ENCODE measurements around the gene FOXE1.
A peak's percentile ranks its signal among the peaks of the same experiment; 100 is the strongest.

FOXE1 gene

DNA sequence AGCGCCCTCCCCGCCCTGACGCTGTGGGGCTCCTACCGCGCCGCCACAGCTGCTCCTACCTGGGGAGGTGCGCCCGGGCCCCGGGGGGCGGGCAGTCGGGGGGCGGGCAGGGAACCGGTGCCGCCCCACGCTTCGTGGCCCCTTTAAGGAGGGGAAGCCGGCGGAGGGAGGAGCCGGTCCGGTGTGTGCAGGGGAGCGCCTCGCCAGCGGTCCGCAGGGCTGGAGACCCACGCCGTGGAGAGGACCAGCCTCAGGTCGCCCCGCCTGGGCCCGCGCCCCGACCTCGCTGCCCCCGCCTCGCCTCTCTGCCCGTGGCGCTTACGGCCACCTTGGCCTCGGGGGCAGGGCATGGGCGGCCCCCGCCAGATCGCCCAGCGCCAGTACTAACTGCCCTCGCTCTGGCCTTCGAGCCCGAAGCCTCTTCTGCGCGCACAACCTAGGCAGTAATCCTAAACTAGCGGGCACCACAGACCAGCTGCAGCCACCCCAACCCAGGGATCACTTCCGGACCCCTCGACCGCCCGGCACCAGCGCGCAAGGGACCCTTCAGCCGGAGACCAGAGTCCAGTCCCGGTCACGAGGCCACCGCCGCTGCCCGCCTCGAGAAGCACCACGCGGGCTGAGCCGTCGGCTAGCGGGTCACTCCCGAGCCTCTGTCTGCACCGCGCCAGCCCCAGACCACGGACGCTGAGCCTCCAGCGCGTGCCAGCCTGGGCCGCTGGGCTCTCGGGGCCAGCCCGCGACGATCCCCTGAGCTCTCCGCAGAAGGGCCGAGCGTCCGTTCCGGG, at the start of gene FOXE1:
Gene FOXE1, plus strand, starts transcription at position 171 of the 788 bp plus-strand sequence. CDS start 689 bp downstream, outside the sequence.
- peak; percentile 25 for DNase-seq (ENCODE audit: low read depth)

DNA sequence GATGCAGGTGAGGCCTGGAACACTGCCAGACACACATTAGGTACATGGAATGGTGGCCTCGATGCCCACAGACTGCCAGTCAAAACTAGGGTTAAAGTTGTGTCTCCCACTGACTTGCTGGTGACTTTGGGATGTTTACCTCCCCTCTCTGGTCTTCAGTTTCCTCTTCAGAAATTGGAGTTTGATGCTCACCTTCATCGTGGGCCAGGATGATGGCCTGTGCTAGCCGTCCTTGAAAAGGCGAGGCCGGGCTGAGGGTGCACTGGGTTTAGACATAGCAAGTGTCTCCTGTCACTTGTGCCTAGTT, 49.0 kb upstream of the FOXE1 start:
- DNase-seq (ENCODE audit: low read depth): no peak

DNA sequence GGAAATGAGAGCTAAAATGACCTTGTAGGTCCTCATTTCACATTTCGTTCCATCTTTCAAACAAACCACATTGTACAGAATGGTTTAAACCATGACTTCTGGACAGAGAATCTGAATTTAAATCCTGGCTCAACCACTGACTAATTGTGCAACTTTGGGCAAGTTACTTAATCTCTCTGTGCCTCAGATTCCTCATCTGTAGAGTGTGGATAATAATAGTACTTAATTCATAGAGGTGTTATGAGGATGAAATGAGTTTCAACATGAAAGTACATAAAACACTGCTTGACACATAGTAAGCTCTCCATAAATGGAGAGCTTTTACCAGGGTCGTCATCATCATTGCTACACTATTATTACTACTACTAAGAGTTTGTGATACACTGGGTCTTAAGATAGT, 46.3 kb upstream of the FOXE1 start:
- no peak for DNase-seq (ENCODE audit: low read depth)

DNA sequence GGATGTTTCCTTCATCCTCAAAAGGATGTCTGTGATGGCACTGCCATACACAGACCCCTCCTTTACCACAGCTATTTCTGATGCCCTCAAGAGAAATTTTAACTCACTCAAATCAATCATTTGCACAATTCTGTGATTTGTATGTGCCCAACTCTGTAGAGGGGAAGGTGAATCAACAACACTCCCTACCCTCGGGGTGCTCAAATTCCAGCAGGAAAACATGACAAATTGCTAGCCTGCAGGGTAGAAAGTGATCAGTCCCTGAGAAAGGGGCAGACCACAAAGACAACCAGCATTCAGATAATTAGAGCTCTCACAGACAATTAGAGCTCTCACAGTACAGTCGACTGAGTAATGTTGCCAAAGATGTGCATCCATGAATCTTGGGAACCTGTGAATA, 45.3 kb upstream of the FOXE1 start:
- peak; percentile 12 for DNase-seq (ENCODE audit: low read depth)

DNA sequence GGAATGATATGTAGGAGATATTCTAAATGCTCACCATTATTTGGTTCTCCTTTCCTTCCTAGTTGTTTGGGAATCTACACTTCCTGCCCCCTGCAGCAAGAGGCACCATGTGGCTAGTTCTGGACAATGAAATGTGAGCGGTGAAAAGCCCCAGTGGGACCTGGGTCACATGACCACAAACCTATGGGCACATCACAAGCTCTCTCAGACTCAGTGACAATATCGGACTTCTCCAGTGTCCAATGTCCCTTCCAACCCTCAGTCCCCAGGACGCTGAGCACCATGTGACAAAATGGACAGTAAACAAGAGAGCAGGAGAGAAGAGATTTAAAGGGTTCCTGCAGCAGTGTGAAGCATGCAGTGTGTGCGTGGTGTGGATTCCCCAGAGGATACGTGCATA, 44.6 kb upstream of the FOXE1 start:
- DNase-seq (ENCODE audit: low read depth): no peak

DNA sequence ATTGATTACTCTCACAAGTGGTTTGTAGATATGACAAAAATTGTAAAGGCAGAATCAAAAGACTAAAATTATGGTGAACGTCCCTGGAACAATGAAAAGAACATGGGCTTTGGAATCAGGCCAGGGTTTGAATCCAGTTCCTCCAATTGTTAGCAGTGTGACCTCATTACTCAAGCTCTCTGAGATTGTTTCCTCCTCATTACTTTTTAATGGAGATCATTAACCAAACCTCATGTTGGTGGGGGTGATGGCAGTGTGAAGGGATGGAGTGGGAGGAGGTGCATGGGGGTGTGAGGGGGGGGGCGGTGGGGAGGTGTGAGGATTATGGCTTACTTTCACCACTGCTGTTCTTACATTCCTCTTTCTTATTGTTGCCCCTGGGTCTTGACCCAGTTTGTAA, 44.1 kb upstream of the FOXE1 start:
- DNase-seq (ENCODE audit: low read depth): peak; percentile 31

DNA sequence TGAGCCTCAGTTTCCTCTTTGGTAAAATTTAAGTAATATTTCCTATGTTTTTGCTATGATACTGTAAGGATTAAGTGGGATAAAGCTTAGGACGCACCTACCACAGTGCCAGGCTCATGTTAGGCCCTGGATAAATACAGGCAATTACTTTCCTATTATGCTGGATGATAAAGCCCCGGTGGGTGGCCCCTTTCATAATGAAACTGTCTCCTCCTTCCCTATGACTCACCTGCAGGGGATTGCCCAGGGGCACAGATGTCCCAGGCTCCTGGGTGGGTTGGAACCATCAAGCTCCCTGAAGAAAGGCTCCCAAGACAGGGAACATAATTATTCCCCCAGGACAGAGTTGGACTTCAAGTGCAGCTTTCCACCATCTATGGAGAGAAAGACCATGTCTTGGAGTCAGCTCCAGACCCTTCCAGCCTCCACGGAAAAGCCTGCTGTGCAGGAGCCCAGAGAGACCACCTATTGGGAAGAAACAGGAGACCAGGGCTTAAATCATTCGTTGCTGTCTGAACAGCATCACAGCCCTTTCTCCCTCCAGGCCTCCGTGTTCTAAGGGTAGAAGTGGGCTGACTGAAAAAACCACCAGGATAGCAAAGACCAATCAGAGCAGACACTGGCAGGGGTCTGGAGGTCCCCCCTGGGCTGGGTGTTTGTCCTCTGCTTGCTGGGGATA, 43.2 kb upstream of the FOXE1 start:
- DNase-seq (ENCODE audit: low read depth): peak; percentile 16

DNA sequence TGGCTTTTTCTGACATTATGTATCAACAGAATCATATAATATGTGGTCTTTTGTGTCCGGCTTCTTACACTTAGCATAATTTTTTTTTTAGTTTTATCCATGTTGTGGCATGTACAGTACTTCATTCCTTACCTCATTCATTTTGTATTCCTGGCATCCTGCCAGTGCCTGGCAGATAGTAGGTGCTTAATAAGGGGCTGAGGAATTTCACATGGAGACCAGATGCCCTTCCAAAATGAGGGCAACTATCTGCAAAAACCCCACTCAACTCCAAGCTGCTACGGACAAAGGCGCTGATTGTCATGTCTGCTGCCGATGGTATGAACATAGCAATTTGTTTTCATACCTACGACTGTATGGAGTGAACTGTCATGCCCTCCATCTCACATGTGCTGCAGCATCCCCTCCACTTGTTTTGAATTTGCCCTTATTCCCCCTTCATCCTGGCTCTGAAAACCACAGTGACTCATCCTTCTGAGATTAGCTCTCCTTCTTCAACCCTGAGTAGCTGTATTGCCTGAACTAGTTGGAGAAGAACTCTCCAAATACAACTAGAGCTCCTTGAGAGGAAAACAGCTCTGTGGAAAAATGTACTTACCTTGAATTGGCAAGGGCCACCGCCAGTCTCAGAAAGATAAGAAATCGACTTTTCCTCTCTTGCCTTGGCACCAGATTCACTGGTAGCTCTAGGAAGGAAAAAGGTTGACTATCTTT, 41.3 kb upstream of the FOXE1 start:
- peak; percentile 67 for DNase-seq (ENCODE audit: low read depth)

DNA sequence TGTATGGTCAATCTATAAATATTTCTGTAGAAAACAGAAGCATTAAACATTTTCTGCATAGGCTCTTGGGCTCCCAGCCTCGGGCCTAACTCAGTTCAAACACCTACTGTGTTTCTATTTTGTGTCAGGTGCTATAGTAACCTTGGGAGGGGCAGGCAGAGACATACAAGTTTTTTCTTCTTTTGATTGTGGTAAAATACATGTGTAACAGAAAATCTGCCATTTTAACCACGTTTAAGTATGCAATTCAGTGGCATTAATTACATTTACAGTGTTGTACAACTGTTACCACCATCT, 40.8 kb upstream of the FOXE1 start:
- no peak for DNase-seq (ENCODE audit: low read depth)

DNA sequence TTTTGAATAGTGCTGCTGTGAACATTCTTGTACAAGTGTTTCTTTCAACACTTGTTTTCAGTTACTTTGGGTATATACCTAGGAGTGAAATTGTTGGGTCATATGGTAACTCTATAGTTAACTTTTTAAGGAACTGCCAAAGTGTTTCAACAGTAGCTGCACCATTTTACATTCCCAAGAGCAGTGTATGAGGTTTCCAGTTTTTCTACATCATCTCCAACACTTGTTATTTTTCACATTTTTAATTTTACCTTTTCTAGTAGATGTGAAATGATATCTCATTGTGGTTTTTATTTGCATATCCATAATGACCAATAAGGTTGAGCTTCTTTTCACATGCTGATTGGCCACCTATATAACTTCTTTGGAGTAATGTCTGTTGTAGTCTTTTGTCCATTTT, 40.0 kb upstream of the FOXE1 start:
- DNase-seq (ENCODE audit: low read depth): no peak

DNA sequence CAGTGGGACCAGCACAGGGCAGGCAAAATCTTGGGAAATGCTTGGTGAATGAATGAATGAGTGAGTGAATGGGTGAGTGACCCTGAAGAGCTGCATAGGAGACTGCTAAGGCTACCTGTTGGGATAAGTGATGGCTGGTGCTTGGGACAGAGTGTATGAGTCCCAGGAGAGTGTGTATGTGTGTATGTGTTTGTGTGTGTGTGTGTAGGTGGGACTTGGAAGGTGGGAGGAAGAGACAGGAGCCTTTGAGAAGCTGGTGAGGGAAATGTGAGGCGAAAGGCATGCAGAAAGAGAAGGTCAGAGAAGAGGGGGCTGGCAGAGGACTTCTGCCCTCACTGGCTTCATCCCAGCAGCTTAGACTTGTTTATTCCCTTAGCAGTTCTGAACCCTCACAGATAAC, 33.3 kb upstream of the FOXE1 start:
- DNase-seq (ENCODE audit: low read depth): no peak

DNA sequence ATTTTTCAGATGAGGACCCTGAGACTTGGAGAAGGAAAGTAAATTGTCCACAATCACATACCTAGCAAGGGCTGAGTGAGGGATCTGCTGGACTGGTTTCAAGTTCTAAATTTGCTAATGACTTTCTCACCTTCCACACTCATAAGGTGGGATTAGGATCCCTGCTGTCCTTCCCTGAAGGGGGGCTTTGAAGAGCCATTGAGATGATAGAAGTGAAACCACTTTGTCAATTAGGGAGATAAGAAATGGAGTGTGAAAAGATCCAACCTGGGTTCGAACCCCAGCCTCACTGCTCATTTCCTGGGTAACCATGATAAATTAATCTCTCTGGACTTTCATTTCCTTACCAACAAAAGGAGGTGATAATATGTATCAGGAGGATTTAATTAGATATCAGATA, 32.7 kb upstream of the FOXE1 start:
- DNase-seq (ENCODE audit: low read depth): no peak

DNA sequence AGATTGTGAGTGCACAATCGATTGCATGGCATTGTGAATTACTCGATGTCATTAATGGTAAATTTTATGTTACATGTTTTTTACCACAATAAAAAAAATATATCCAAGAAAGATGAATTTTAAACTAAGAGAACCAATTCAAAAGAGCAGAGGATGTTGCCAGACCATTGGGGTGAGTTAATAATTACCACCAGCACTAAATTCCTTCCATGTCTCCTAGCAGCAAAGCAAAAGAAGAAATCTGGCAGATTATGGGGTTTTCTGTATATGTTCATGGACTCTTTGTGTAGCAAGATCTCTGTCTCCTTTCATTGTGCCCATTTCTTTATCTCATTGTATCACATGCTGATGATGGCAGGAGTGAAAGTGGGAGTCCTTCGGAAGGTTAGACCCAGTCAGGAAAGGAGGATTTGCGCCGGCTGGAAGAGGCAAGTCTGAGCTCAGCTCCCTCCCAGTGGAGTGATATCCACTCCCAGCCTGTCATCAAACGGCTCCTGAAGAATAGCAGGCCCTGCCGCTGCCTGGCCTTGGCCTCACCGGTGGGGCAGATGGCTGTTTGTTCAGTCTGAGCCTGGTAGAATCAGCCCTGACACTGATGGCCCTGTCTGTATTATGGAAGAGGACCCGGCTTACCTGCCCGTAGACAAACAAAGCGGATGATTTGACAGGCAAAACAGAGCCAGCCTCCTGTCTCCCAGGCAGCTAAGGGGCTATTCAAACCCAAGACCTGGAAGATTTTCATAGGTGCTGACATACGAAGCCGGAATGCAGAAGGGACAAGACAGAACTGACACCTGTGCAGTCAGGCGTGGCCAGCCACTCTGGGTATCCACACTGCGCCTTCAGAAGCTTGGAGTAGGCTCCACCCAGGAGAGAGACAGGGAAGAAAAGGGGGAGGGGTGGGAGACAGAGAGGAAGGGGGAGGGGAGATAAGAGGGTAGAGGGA, 21.9 kb upstream of the FOXE1 start:
- no peak for DNase-seq (ENCODE audit: low read depth)

DNA sequence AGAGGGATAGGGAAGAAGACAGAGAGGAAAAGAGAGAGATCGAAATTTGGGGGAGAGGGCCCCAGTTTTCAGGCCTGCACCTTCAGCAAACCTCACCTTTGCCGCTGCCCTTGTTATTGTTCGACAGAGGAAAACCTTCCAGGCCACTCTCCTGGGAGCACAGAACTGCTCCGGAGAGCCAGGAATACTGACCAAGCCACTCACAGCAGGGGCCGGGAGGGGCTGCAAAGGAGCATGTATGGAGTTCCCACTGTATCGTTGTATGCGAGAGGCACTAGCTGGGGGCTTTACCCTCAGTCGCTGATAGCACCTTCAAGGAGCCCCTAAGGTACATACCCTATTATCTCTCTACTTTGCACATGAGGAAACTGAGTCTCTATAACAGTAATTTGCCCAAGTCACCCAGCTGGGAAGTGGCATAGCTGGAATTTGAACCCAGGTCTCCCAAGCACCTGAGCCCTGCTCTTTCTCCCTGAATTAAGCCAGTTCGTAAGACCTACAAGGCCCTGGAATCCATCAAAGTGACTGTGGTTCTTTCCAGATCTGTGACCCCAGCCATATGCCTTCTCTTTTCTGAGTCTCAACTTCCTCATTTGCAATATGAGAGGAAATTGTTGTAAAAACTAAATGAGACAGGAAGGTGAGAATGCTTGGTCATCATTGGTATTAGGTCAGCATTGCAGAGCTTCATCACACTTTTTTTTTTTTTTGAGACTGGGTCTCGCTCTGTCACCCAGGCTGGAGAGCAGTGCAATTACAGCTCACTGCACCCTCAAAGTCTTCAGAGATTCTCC, 21.0 kb upstream of the FOXE1 start:
- no peak for DNase-seq (ENCODE audit: low read depth)

DNA sequence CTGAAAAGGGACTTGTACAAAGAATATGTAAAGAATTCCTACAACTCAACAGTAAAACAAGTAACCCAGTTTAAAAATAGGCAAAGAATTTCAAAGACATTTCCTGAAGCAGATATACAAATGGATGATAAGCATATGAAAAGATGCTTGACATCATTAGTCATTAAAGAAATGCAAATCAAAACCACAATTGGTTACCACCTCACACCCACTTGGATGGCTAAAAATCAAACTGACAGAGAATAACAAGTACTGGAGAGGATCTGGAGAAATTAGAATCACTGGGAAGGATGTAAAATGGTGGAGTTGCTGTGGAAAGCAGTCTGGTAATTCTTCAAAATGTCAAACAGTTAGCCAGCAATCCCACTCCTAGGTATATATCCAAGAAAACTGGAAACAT, 12.5 kb upstream of the FOXE1 start:
- peak; percentile 87 for DNase-seq (ENCODE audit: low read depth)

DNA sequence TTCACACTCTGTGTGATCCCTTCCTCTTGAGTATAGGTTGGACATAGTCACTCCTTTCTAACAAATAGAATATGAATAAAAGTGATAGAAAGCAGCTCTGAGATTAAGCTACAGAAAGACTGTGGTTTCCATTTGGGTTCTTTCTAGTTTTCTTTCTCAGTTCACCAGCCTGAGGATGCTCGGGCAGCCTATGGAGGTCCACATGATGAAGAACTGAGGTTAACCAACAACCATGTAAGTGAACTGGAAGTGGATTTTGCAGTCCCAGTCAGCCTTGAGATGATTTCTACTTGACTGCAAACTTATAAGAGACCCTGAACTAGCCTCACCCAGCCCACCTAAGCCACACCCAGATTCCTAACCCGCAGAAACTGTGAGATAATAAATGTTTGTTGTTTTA, 10.1 kb upstream of the FOXE1 start:
- DNase-seq (ENCODE audit: low read depth): no peak

DNA sequence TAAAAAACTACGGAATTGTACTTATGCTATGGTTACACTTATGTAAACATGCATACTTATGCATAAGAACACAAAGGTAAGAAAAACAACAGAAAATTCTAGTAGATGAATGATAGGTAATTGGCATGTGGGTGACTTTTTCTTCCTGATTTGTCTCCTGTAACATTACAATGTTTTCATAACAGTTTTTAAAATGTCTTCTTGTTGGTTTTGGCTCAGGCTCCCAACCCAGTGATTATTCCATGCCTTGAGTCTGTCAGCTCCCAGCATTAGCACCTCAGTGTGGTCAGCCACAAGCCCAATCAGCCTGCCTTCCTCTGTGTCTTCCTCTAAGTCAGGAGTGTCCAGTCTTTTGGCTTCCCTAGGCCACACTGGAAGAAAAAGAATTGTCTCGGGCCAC, 7.9 kb upstream of the FOXE1 start:
- DNase-seq (ENCODE audit: low read depth): peak; percentile 79

DNA sequence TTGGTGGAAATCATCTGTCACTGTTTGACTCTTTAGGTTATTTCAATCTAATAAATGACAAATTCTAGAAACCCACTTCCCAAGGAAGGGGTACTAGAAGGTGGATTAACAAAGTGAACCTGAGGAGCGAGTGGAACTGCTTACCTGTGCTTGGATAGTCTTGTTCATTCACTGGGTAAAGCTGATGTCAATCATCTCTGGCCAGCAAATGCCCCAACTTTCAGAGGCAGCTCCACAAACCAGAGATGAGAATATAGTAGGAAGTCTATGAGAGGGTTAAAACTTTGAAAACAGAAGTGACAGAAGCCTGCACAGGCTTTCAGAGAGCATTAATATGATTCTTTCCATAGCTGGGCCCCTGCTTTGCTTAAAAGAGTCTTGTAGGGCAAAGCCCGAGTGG, 7.3 kb upstream of the FOXE1 start:
- no peak for DNase-seq (ENCODE audit: low read depth)

DNA sequence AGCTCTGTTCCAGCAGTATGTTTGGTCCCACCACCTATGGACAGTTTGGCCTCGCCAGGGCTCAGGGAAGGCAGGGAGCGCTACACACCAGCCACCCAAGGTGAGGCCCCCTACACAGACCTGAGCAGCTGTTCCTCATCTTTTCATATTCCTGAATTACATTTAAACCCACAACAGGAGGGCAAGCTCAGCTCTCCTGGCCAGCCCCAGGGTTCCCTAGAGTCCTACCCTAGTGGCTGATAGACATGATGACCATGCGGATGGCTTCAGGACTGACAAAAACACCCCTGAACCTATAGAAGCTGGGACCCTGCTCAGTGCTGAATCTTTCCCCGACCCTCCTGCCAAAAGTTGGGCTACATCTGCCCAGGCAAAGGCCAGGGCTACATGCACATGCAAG, 6.7 kb upstream of the FOXE1 start:
- no peak for DNase-seq (ENCODE audit: low read depth)

DNA sequence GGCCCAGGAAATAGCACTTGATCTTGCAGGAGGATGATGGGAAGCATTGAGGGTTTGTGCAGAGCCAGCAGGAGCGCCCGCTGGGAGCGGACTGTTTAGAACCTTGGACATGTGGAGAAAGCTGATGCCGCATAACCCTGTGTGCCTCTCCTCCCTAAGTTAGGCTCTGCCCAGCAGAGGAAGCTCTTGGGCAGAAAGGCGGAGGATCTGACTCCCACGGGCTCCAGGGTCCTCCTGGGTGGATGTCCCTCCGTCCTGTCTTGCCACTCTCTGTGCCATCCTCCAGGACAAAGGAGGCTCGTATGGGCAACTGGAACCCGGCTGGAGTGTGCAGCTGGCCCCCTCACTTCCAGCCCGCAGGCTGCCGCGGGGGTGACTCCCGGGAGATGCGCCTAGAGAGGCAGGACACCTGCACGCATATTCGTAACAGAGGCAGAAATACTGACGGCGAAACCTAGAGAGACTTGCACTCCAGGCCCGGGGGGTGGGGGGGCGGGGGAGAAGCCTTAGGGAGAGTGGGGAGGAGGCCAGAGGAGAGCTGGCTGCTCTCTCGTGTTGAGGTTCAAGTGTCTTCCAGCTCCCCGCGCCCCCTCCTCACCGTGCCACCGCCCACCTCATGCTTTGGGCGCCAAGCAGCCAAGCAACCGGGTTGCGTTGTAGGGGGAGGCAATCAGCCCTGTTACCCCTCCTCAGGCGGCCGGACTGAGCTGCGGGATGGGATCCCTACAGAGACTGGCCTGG, 5.4 kb upstream of the FOXE1 start:
- no peak for DNase-seq (ENCODE audit: low read depth)

DNA sequence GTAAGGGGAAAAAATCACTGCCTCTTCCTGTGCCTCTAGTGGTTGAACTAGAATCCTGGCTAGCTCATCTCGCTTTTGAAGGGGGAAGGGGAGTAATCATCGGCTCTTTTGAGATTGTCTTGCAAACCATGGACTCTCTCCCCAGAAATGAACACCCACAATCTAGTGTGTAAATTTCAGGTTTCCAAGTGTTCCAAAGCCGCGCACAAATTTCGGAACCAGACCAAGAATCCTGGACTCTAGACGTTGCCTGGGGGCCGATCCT, 4.9 kb upstream of the FOXE1 start:
- DNase-seq (ENCODE audit: low read depth): peak; percentile 31
